Right atrium auricular region (tissue), 2 donors: Measurements from ENCODE around the gene PRKCA. TPM values are rescaled to one million over a fixed set of nuclear protein-coding genes. Genes with fewer than 3 reads are reported as not detected.

Experiments used
- DNase-seq: peaks from one replicate; pipeline ENCODE4 v3.0.0-alpha.2; 2019; ENCODE audit warnings: low spot score
- H3K27ac ChIP-seq, 2 donors: fragments of 200-600 bp; sonication (generic); 1 replicate in 1 of 2; 2 replicates in 1 of 2; pipeline ENCODE4 v1.5.1; 2016 to 2019
- H3K27me3 ChIP-seq, 2 donors: fragments of 200-600 bp; sonication (generic); one replicate each; pipeline versions ENCODE4 v1.5.1 to v1.6.0; 2017 to 2019
- H3K36me3 ChIP-seq: fragments of 200-600 bp; sonication (generic); one replicate; pipeline ENCODE4 v1.5.1; 2016
- H3K4me1 ChIP-seq, 2 donors: fragments of 200-600 bp; sonication (generic); one replicate each; pipeline versions ENCODE4 v1.5.1 to v1.6.0; 2017 to 2019
- H3K4me3 ChIP-seq, 2 donors: fragments of 200-600 bp; sonication (generic); 1 replicate in 1 of 2; 2 replicates in 1 of 2; pipeline ENCODE4 v1.5.1; 2017 to 2019; ENCODE audit warnings: mild to moderate bottlenecking in 1 of 2, moderate library complexity in 1 of 2
- H3K9me3 ChIP-seq, 2 donors: fragments of 200-600 bp; sonication (generic); one replicate each; pipeline ENCODE4 v1.5.1; 2019
- total RNA-seq, 2 donors: library from RNA; depleted of rRNA; stranded (reverse); fragments of >200 nt; gene quantifications; one replicate each; pipeline ENCODE4 v1.1.0, GENCODE V29; 2016
- TF ChIP-seq, protein P1 (sequence below), 2 donors: fragments of 200-600 bp; sonication (generic); IDR thresholded peaks; one replicate each; pipeline ENCODE4 v1.5.1; 2019; ENCODE audit warnings: antibody characterized with exemption in 2 of 2

The PRKCA gene
- total RNA-seq, 2 donors from 2014 or later, result 6.4 to 6.6 TPM

DNA sequence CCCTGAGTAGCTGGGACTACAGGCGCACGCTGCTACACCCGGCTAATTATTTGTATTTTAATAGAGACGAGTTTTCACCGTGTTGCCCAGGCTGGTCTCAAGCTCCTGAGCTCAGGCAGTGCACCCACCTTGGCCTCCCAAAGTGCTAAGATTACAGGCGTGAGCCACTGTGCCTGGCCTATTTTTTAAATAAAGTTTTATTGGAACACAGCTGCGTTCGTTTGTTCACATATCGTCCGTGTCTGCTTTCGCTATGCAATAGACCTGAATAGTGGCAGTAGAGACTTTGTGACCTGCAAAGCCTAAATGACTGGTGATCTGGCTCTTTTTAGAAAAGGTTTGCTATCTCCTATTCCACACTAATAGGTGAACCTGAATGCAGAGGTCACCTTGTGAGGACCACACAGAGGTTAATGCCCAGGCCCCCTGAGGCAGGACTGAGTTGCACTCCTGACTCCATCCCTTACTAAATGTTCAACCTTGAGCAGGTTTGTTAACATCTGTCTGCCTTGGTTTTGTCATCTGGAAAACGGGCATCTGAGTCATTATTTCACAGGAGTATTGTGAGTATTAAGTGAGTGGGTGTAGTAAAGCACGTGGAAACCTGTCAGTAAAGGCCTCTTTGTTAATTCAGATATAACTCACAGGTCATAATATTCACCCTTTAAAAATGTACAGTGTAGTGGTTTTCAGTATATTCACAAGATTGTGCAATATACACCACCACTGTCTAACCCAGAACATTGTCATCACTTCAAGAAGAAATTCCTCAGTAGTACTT lies 375.0 kb downstream of the PRKCA start:
- Histone ChIP-seq H3K4me3 (no peak overlapping the region), H3K27ac (no peak overlapping the region), H3K27me3 (no peaks in the 10 kb centered on the region), H3K36me3 (no peaks in the 10 kb centered on the region), H3K9me3 (peaks cover 0 to 8% of the 10 kb centered on the region in 2 donors), H3K4me1 (no peaks in the 10 kb centered on the region)
- TF ChIP-seq, protein P1, sequence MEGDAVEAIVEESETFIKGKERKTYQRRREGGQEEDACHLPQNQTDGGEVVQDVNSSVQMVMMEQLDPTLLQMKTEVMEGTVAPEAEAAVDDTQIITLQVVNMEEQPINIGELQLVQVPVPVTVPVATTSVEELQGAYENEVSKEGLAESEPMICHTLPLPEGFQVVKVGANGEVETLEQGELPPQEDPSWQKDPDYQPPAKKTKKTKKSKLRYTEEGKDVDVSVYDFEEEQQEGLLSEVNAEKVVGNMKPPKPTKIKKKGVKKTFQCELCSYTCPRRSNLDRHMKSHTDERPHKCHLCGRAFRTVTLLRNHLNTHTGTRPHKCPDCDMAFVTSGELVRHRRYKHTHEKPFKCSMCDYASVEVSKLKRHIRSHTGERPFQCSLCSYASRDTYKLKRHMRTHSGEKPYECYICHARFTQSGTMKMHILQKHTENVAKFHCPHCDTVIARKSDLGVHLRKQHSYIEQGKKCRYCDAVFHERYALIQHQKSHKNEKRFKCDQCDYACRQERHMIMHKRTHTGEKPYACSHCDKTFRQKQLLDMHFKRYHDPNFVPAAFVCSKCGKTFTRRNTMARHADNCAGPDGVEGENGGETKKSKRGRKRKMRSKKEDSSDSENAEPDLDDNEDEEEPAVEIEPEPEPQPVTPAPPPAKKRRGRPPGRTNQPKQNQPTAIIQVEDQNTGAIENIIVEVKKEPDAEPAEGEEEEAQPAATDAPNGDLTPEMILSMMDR (IDR thresholded peaks at IDR 0.05), result no peak
- DNase-seq, result no peak

DNA sequence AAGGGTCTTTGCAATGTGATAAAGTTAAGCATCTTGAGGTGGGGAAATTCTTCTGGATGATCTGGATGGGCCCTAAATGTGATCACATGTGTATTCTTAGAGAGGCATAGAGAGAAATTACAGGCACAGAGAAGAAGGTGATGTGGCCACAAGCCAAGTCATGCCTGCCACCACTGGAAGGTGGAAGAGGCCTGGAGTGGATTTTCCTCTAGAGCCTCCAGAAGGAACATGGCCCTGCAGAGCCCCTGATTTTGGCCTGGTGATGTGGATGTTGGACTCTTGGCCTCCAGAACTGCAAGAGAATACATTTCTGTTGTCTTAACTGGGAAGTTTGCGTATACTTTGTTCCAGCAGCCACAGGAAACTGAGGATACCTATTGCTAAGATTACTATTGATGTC lies 375.6 kb downstream of the PRKCA start:
- Histone ChIP-seq H3K9me3 (peaks cover 0 to 8% of the 10 kb centered on the region in 2 donors), H3K27ac (no peak overlapping the region), H3K4me1 (no peaks in the 10 kb centered on the region), H3K27me3 (no peaks in the 10 kb centered on the region), H3K36me3 (no peaks in the 10 kb centered on the region), H3K4me3 (no peak overlapping the region)
- no peak for DNase-seq
- TF ChIP-seq, protein P1 (IDR thresholded peaks at IDR 0.05), result no peak

DNA sequence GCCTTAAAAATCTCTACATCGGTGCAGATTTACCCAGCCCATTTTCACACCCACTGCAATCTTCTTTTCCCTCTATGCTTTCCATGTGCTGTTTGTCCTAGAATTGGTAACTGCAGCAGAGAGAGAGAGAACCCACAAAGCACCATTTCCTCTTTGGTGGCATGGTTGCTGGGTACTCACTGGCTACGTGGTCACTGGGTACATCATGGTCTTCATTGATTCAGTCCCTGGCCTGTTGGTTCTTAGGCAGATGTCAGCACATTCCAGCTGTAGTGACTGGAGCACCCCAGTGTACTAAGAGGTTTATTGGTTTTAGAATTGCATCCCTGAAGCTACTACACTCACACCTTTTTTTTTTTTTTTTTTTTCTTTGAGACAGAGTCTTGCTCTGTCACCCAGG lies 376.4 kb downstream of the PRKCA start:
- H3K27ac ChIP-seq, result no peak overlapping the region
- H3K4me1 ChIP-seq, result no peaks in the 10 kb centered on the region
- TF ChIP-seq, protein P1 (IDR thresholded peaks at IDR 0.05), result no peak

DNA sequence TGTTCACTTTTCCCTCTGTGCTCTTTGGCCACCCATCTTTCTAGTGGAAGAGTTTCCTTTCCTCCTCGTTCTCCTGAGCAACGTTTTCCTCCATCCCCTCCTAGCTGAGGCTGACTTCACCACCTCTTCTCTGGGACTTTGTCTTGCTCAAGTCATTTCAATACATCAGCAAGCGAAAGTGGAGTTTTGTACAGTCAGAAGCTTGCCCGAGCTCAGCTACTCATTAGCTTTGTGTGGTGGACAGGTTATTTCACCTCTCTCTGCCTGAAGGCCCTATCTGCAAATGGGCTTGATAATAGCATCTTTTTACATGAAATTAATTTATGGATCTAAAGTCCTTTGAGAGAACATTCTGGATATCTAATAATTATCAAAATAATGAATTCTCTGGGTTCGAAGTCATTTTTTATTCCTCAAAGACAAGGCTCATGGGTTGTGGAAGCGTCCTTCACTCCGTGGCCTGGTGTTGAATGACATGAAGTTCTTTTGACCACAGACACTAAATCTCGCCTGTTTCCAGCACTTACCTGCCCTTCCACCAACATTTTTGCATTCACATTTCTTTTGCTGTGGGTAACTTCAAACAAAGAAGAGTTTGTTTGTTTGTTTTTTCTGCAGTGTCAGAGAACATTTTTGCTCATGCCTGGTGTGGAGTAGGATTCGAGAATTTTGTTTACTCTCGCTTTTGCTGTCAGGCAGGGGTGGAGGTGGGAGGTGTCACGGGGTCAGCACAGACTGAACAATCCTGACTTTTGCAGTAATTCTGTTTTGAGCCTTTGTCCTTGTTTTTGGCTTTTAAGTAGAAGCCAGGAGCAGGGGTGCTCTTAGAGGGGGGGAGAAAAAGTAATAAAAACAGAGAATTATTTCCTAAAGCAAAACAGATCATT lies 377.5 kb downstream of the PRKCA start:
- Histone ChIP-seq H3K27ac (no peak overlapping the region), H3K36me3 (no peaks in the 10 kb centered on the region), H3K4me3 (no peak overlapping the region), H3K9me3 (peaks cover 0 to 8% of the 10 kb centered on the region in 2 donors), H3K4me1 (no peaks in the 10 kb centered on the region), H3K27me3 (no peaks in the 10 kb centered on the region)
- TF ChIP-seq, protein P1 (IDR thresholded peaks at IDR 0.05), result no peak
- no peak for DNase-seq

More for the DNA sequence above, 376.4 kb downstream of the PRKCA start:
- Histone ChIP-seq H3K9me3 (peaks cover 0 to 8% of the 10 kb centered on the region in 2 donors), H3K27me3 (no peaks in the 10 kb centered on the region), H3K36me3 (no peaks in the 10 kb centered on the region), H3K4me3 (no peak overlapping the region)
- no peak for DNase-seq

DNA sequence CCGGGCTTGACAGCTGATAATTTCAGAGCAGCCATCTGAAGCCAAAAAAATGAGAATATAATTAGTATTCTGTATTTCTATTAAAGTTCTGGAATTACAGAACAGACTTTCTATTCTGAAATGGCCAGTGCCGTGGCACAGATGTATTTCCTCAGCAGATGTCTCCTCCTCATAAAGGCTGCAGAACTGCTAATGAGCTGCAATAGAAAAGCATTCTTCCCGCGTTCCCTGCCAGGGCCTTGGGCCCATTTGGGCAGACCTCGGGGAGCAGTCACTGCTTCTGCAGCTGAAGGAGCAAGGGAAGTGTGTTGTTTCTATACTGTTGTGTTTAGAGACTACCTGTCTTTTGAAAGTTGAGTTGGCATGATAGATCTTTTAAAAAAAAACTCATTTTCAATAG lies 379.9 kb downstream of the PRKCA start:
- H3K27ac ChIP-seq, result no peak overlapping the region
- TF ChIP-seq, protein P1 (IDR thresholded peaks at IDR 0.05), result no peak
- no peak for DNase-seq
- no peaks in the 10 kb centered on the region for H3K27me3 ChIP-seq
- no peaks in the 10 kb centered on the region for H3K4me1 ChIP-seq
- H3K9me3 ChIP-seq, result peaks cover 0 to 8% of the 10 kb centered on the region in 2 donors
- H3K36me3 ChIP-seq, result no peaks in the 10 kb centered on the region
- no peak overlapping the region for H3K4me3 ChIP-seq
